GM12864 (cell line): ENCODE measurements around the gene GREB1L.
A peak's percentile ranks its signal among the peaks of the same experiment; 100 is the strongest.

Experiments
- DNase-seq: peaks from one replicate; pipeline ENCODE4 v3.0.0-alpha.2; 2011; ENCODE audit warnings: low read depth
- H3K4me3 ChIP-seq: 2 replicates; pipeline ENCODE4 v1.5.1; 2011; ENCODE audit warnings: mild to moderate bottlenecking, low read depth, low read length, control low read depth
- TF ChIP-seq, protein P1 (sequence below): IDR thresholded peaks from 2 replicates; pipeline ENCODE4 v1.5.1; 2011; ENCODE audit warnings: low read depth, mild to moderate bottlenecking, moderate library complexity, low read length, control low read depth, inconsistent platforms; ENCODE audit errors: missing control alignments

GREB1L gene

DNA sequence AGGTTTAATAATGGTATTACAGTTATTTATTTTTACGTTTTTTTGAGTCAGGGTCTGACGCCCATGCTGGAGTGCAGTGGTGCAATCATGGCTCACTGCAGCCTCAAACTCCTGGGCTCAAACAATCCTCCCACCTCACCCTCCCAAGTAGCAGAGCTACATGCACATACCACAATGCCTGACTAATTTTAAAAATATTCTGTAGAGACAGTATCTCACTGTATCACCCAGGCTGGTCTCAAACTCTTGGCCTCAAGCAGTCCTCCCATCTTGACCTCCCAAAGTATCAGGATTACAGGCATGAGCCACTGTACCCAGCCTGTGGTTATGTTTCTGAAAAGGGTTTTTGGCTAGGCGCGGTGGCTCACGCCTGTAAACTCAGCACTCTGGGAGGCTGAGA, 237.7 kb downstream of the GREB1L start:
- DNase-seq: no peak
- TF ChIP-seq, protein P1, sequence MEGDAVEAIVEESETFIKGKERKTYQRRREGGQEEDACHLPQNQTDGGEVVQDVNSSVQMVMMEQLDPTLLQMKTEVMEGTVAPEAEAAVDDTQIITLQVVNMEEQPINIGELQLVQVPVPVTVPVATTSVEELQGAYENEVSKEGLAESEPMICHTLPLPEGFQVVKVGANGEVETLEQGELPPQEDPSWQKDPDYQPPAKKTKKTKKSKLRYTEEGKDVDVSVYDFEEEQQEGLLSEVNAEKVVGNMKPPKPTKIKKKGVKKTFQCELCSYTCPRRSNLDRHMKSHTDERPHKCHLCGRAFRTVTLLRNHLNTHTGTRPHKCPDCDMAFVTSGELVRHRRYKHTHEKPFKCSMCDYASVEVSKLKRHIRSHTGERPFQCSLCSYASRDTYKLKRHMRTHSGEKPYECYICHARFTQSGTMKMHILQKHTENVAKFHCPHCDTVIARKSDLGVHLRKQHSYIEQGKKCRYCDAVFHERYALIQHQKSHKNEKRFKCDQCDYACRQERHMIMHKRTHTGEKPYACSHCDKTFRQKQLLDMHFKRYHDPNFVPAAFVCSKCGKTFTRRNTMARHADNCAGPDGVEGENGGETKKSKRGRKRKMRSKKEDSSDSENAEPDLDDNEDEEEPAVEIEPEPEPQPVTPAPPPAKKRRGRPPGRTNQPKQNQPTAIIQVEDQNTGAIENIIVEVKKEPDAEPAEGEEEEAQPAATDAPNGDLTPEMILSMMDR: no peak

DNA sequence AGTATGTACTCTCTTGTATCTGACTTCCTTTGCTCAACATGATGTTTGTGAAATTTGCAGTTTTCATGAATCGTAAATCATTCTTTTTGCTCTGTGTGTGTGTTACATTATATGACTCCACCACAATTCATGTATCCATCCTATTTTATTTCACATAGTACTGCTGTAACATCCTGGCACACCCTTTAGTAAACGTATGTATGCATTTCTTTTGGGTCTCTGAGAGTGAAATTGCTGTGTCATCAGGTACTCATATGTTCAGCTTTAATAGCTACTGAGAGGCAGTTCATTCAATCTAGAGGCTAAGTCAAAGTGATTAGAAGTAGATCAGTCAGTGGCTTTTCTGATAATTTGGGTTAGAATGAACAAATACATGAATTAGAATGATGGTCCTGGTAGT, 239.7 kb downstream of the GREB1L start:
- no peak overlapping the region for H3K4me3 ChIP-seq
- TF ChIP-seq, protein P1: no peak
- no peak for DNase-seq

More for the DNA sequence above, 237.7 kb downstream of the GREB1L start:
- no peak overlapping the region for H3K4me3 ChIP-seq

GRCh38 chr18:21483051-21483450, 241.0 kb downstream of the GREB1L start:
- TF ChIP-seq, protein P1: no peak
- no peak overlapping the region for H3K4me3 ChIP-seq
- DNase-seq: no peak

- DNase-seq: no peak
- TF ChIP-seq, protein P1: no peak
- H3K4me3 ChIP-seq: no peak overlapping the region
These were observed 243.0 kb downstream of the GREB1L start for GRCh38 chr18:21484851-21485636.

DNA sequence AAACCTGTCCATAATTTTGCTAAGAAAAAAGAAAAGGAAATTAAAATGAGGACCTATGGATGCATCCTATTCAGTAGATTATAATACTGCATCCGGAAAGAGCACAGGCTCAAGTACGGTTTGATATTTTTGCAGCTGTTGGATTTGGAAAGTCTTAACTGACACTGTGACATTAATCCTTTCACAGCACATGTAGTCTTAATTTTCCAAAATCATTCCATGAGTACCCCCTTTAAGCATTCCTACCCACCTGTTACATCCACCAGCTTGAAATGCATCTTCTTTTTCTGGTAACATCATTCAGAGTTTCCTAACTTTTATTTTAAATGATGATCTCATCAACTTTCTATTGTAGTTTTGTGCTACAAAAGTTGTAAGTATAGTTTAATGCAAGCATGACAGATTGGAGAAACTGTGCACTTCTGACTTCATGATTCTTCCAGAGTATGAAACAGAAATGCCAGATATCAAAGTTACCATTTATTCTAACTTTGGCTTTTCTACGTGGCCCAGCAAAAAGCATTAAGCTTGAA, 244.9 kb downstream of the GREB1L start:
- DNase-seq: no peak
- no peak overlapping the region for H3K4me3 ChIP-seq
- TF ChIP-seq, protein P1: no peak

DNA sequence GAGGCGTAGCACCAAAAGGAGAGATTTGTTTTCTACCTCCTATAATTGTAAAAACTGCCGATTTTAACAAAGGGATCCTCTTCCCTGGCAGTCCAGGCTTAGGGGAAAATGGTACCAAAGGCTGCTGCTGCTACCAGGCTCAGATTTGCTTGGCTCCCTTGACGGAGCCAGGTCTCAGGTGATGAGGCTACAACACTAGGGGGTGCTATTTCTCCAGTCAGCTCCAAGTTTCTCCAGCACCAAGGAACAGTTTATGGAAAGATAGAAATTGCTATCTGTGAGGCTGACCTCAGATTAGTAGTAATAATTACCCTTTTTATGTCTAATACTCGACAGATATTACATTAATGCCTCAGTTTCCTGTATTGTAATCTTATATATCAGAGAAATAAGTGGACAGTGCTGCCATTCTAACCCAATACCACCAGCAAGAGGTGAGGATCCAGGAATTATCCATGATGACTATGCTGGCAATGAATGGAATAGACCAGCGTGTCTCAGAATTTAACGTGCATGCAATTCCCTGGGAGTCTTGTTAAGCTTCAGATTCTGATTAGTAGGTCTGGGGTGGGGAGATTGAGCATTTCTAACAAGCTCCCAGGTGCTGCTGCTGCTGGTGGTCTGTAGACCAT, 247.2 kb downstream of the GREB1L start:
- H3K4me3 ChIP-seq: no peak overlapping the region
- TF ChIP-seq, protein P1: peak; percentile 80
- peak; percentile 16 for DNase-seq
